IMR-90 (cell line): Measurements from ENCODE around the gene TBC1D22A. TPM values are rescaled to one million over a fixed set of nuclear protein-coding genes. Genes with fewer than 3 reads are reported as not detected.

Experiments
- ATAC-seq: fragments of 200-7000 bp; cut with Tn5 transposase; 2 replicates; pipeline ENCODE4 v1.9.1; 2020; ENCODE audit warnings: low read depth, mild to moderate bottlenecking, moderate library complexity
- BruUV-seq: library from RNA; stranded (reverse); fragments of 400-500 nt; replicated peaks from 2 replicates; lab custom pipeline; 2021; lab: Mats Ljungman, UMichigan
- CTCF ChIA-PET: fragments of 300-600 bp; formaldehyde crosslinking; extraction: SDS; loops from one replicate; lab custom pipeline; 2021; ENCODE audit warnings: antibody characterized with exemption; lab: Yijun Ruan, JAX
- POLR2A ChIA-PET: fragments of 300-600 bp; sonication (Branson Sonifier 250); formaldehyde crosslinking; loops from one replicate; lab custom pipeline; 2022; ENCODE audit warnings: antibody characterized with exemption; ENCODE audit not compliant: unreplicated experiment; lab: Charles Lee
- DNase-seq: peaks from one replicate; pipeline ENCODE4 v3.0.0; 2013
- H2AFZ ChIP-seq: replicated peaks from 2 replicates; pipeline ENCODE3; 2013; ENCODE audit warnings: low read length, mild to moderate bottlenecking; ENCODE audit not compliant: poor library complexity
- H2AK5ac ChIP-seq: 2 replicates; pipeline ENCODE4 v1.6.1; 2013; ENCODE audit warnings: low read depth, low read length, inconsistent platforms
- H2AK9ac ChIP-seq: replicated peaks from 2 replicates; pipeline ENCODE3; 2013; ENCODE audit warnings: mild to moderate bottlenecking, low read depth, low read length, moderate library complexity; ENCODE audit not compliant: poor library complexity
- H2BK120ac ChIP-seq: 2 replicates; pipeline ENCODE4 v1.6.1; 2013; ENCODE audit warnings: low read depth, low read length, inconsistent platforms
- H2BK15ac ChIP-seq: 3 replicates; pipeline ENCODE4 v1.6.1; 2013; ENCODE audit warnings: low read depth, low read length, inconsistent platforms
- H2BK20ac ChIP-seq: 2 replicates; pipeline ENCODE4 v1.6.1; 2013; ENCODE audit warnings: low read depth, mild to moderate bottlenecking, inconsistent platforms, low read length, moderate library complexity
- H2BK5ac ChIP-seq: 2 replicates; pipeline ENCODE4 v1.6.1; 2013; ENCODE audit warnings: mild to moderate bottlenecking, low read depth, low read length, inconsistent platforms; ENCODE audit not compliant: poor library complexity, severe bottlenecking
- H3K14ac ChIP-seq: replicated peaks from 2 replicates; pipeline ENCODE4 v1.6.1; 2013; ENCODE audit warnings: low read depth, low read length, inconsistent platforms
- H3K18ac ChIP-seq: 2 replicates; pipeline ENCODE4 v1.6.1; 2013; ENCODE audit warnings: low read depth, low read length, control low read depth
- H3K23ac ChIP-seq: 2 replicates; pipeline ENCODE4 v1.6.1; 2013; ENCODE audit warnings: low read depth, low read length, inconsistent platforms
- H3K27ac ChIP-seq: 2 replicates; pipeline ENCODE4 v1.5.1; 2013; ENCODE audit warnings: mild to moderate bottlenecking, control low read depth, low read length; ENCODE audit not compliant: insufficient read depth
- H3K27me3 ChIP-seq: 2 replicates; pipeline ENCODE4 v1.6.1; 2013; ENCODE audit warnings: low read length; ENCODE audit not compliant: control insufficient read depth, insufficient read depth
- H3K36me3 ChIP-seq: 2 replicates; pipeline ENCODE4 v1.6.1; 2013; ENCODE audit warnings: low read length, mixed read lengths; ENCODE audit not compliant: control insufficient read depth, insufficient read depth
- H3K4ac ChIP-seq: 2 replicates; pipeline ENCODE4 v1.6.1; 2013; ENCODE audit warnings: low read depth, low read length, inconsistent platforms
- H3K4me1 ChIP-seq: 2 replicates; pipeline ENCODE4 v1.6.1; 2013; ENCODE audit warnings: low read length, mixed read lengths; ENCODE audit not compliant: control insufficient read depth, insufficient read depth
- H3K4me2 ChIP-seq: 2 replicates; pipeline ENCODE4 v1.6.1; 2013; ENCODE audit warnings: low read depth, mild to moderate bottlenecking, control low read depth, low read length, moderate library complexity
- H3K4me3 ChIP-seq: 2 replicates; pipeline ENCODE4 v1.5.1; 2013; ENCODE audit warnings: low read depth, mild to moderate bottlenecking, control low read depth, low read length, moderate library complexity; ENCODE audit not compliant: insufficient read depth
- H3K56ac ChIP-seq: 2 replicates; pipeline ENCODE4 v1.6.1; 2013; ENCODE audit warnings: low read length, inconsistent platforms; ENCODE audit not compliant: insufficient read depth; ENCODE audit errors: extremely low read depth
- H3K79me1 ChIP-seq, 2 experiments: 2 replicates each; pipeline ENCODE4 v1.6.1; 2013; ENCODE audit warnings: low read length in 2 of 2, inconsistent platforms in 1 of 2, low read depth in 1 of 2
- H3K9ac ChIP-seq: 2 replicates; pipeline ENCODE4 v1.6.1; 2013; ENCODE audit warnings: low read depth, low read length, control low read depth
- H3K9me1 ChIP-seq: 2 replicates; pipeline ENCODE4 v1.6.1; 2013; ENCODE audit warnings: low read length, inconsistent platforms; ENCODE audit not compliant: insufficient read depth
- H3K9me3 ChIP-seq: 2 replicates; pipeline ENCODE4 v1.6.1; 2013; ENCODE audit warnings: low read length; ENCODE audit not compliant: control insufficient read depth, insufficient read depth
- H4K20me1 ChIP-seq: 2 replicates; pipeline ENCODE4 v1.6.1; 2013; ENCODE audit warnings: low read length, inconsistent platforms; ENCODE audit not compliant: insufficient read depth
- H4K5ac ChIP-seq: 2 replicates; pipeline ENCODE4 v1.6.1; 2013; ENCODE audit warnings: mild to moderate bottlenecking, low read depth, low read length, control low read depth
- H4K8ac ChIP-seq, 2 experiments: 2 replicates each; pipeline ENCODE4 v1.6.1; 2013; ENCODE audit warnings: low read depth in 2 of 2, low read length in 2 of 2, control low read depth in 1 of 2, inconsistent platforms in 1 of 2
- H4K91ac ChIP-seq: 2 replicates; pipeline ENCODE4 v1.6.1; 2013; ENCODE audit warnings: low read depth, low read length, inconsistent platforms; ENCODE audit not compliant: insufficient read depth
- BHLHE40 ChIP-seq: fragments of 150-350 bp; IDR thresholded peaks from 2 replicates; pipeline ENCODE4 v1.6.1; 2016; ENCODE audit warnings: mild to moderate bottlenecking, low read depth, low read length
- FOS ChIP-seq: fragments of 150-350 bp; IDR thresholded peaks from 2 replicates; pipeline ENCODE4 v1.6.1; 2016; ENCODE audit warnings: low read depth, low read length
- MAZ ChIP-seq: IDR thresholded peaks from 2 replicates; pipeline ENCODE4 v1.6.1; 2012; ENCODE audit warnings: low read depth, mild to moderate bottlenecking, low read length, improper control_type of control experiment, moderate library complexity, borderline replicate concordance
- MXI1 ChIP-seq: IDR thresholded peaks from 2 replicates; pipeline ENCODE4 v1.6.1; 2012; ENCODE audit warnings: low read depth, mild to moderate bottlenecking, low read length, moderate library complexity, borderline replicate concordance
- NFE2L2 ChIP-seq: fragments of 150-350 bp; IDR thresholded peaks from 2 replicates; pipeline ENCODE4 v1.6.1; 2016; ENCODE audit warnings: low read depth, mild to moderate bottlenecking, low read length
- POLR2A ChIP-seq: IDR thresholded peaks from 2 replicates; pipeline ENCODE4 v1.6.1; 2012; ENCODE audit warnings: mild to moderate bottlenecking, low read depth, low read length
- RAD21 ChIP-seq: IDR thresholded peaks from 2 replicates; pipeline ENCODE4 v1.6.1; 2012; ENCODE audit warnings: low read length, improper control_type of control experiment
- RCOR1 ChIP-seq: IDR thresholded peaks from 2 replicates; pipeline ENCODE4 v1.6.1; 2012; ENCODE audit warnings: mild to moderate bottlenecking, low read length, improper control_type of control experiment; ENCODE audit not compliant: insufficient replicate concordance
- RFX5 ChIP-seq: IDR thresholded peaks from 2 replicates; pipeline ENCODE4 v1.8.0; 2012; ENCODE audit warnings: low read depth, mild to moderate bottlenecking, low read length, moderate library complexity
- SMC3 ChIP-seq: fragments of 150-350 bp; IDR thresholded peaks from 2 replicates; pipeline ENCODE4 v1.6.1; 2016; ENCODE audit warnings: low read depth, mild to moderate bottlenecking, antibody characterized with exemption, low read length, moderate library complexity
- WGBS, 2 experiments: methylation state at CpG; one replicate each; pipeline versions ENCODE4 v1.1.5 to v1.1.7; 2013; ENCODE audit warnings: missing lambda C conversion rate in 2 of 2; ENCODE audit not compliant: insufficient read length in 1 of 2; ENCODE audit errors: extremely low coverage in 2 of 2; 5-methylcytosine and 5-hydroxymethylcytosine counted together
- dilution Hi-C: fragments of 300-500 bp; cut with HindIII; formaldehyde crosslinking; loops from one replicate; pipeline ENCODE4 v1.14.3; 2018; ENCODE audit warnings: low sequenced_read_pairs; ENCODE audit not compliant: unreplicated experiment
- in situ Hi-C: fragments of 300-500 bp; cut with MboI; formaldehyde crosslinking; loops from 3 replicates; pipeline ENCODE4 v1.14.3; 2019; ENCODE audit warnings: low sequenced_read_pairs, inconsistent platforms, mixed read lengths
- intact Hi-C: fragments of 100-400 bp; cut with micrococcal nuclease; formaldehyde crosslinking; loops from 2 replicates; pipeline ENCODE4 v1.10.0; 2022
- polyA plus RNA-seq, 3 experiments: library from polyadenylated mRNA; depleted of rRNA; stranded (reverse); fragments of >200 nt; gene quantifications; 2 replicates each; pipeline ENCODE4 v1.2.3, GENCODE V29; 2012; ENCODE audit warnings: low replicate concordance in 1 of 3
- total RNA-seq: library from RNA; depleted of rRNA; stranded (reverse); fragments of >200 nt; gene quantifications from 2 replicates; pipeline ENCODE4 v1.2.3, GENCODE V29; 2012
- TF ChIP-seq, protein P1 (sequence below): conservative IDR thresholded peaks from 2 replicates; pipeline ENCODE4 v1.5.1; 2012; ENCODE audit warnings: mild to moderate bottlenecking, low read depth, low read length, improper control_type of control experiment
- TF ChIP-seq, protein P2 (sequence below): fragments of 150-350 bp; IDR thresholded peaks from 2 replicates; pipeline ENCODE4 v1.6.1; 2016; ENCODE audit warnings: low read depth, mild to moderate bottlenecking, low read length, moderate library complexity, borderline replicate concordance
- TF ChIP-seq, protein P3 (sequence below): fragments of 150-350 bp; IDR thresholded peaks from 2 replicates; pipeline ENCODE4 v1.6.1; 2017; ENCODE audit warnings: mild to moderate bottlenecking, antibody characterized with exemption, low read length, low read depth

TBC1D22A gene
- total and polyA plus RNA-seq, 2 of the 4 experiments (the other 2 are of a cell fraction) = 9.0 to 16.7 TPM

DNA sequence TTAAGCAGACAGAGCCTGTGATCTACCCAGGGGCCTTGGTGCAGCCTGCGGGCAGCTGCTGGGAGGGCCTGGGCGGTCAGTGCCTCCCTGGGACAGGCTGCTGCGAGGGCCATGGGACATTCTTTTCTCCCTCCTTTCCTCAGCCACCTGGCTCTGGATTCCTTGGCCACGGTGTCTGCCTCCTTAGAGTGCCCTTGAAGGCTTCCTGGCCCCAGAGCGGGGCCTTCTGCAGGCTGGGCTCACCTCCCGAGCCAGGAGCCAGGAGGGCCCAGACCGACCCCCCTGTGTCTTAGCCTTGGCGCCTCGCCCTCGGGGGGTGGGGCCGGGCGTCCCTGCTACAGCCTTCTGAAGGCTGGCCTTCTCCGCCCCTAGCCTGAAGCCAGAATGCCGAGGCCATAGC is 231.2 kb downstream of the TBC1D22A start:
- dilution Hi-C loops (no loop called here), in situ Hi-C loops (no loop called here)
- ATAC-seq = no peak

More for the DNA sequence above, 231.2 kb downstream of the TBC1D22A start:
- WGBS, 2 experiments = no CpG with 5 or more reads among the region's 14 CpGs
- no peak overlapping the region for H2AFZ ChIP-seq
- intact Hi-C loops = no loop called here
- H3K36me3 ChIP-seq = peaks cover 11% of the 10 kb centered on the region
- no peak overlapping the region for H2BK15ac ChIP-seq
- no peak overlapping the region for H3K23ac ChIP-seq
- no peak overlapping the region for H4K8ac ChIP-seq
- H2AK5ac ChIP-seq = no peak overlapping the region
- no peak for DNase-seq
- H2BK5ac ChIP-seq = no peak overlapping the region
- H3K14ac ChIP-seq = no peak overlapping the region
- H3K9ac ChIP-seq = no peak overlapping the region
- no peak overlapping the region for H4K5ac ChIP-seq
- H2BK120ac ChIP-seq = no peak overlapping the region
- no peak overlapping the region for H3K4me3 ChIP-seq
- H3K56ac ChIP-seq = no peak overlapping the region
- no TSS peak for BruUV-seq
- H4K91ac ChIP-seq = no peak overlapping the region
- ChIA-PET CTCF (no interaction called here), POLR2A (no interaction called here)
- no peaks in the 10 kb centered on the region for H3K27me3 ChIP-seq
- no peak overlapping the region for H3K27ac ChIP-seq
- H3K18ac ChIP-seq = no peak overlapping the region
- 0 out of 4 replicates have a peak, but pooled peaks cover 0 to 4% of the 10 kb centered on the region in 2 experiments for H3K79me1 ChIP-seq
- no peaks in the 10 kb centered on the region for H3K9me3 ChIP-seq
- H3K4me1 ChIP-seq = no peaks in the 10 kb centered on the region
- no peak overlapping the region for H2BK20ac ChIP-seq
- TF ChIP-seq POLR2A = no peak
- no peak for TF ChIP-seq BHLHE40
- TF ChIP-seq MAZ = no peak
- TF ChIP-seq, protein P1, sequence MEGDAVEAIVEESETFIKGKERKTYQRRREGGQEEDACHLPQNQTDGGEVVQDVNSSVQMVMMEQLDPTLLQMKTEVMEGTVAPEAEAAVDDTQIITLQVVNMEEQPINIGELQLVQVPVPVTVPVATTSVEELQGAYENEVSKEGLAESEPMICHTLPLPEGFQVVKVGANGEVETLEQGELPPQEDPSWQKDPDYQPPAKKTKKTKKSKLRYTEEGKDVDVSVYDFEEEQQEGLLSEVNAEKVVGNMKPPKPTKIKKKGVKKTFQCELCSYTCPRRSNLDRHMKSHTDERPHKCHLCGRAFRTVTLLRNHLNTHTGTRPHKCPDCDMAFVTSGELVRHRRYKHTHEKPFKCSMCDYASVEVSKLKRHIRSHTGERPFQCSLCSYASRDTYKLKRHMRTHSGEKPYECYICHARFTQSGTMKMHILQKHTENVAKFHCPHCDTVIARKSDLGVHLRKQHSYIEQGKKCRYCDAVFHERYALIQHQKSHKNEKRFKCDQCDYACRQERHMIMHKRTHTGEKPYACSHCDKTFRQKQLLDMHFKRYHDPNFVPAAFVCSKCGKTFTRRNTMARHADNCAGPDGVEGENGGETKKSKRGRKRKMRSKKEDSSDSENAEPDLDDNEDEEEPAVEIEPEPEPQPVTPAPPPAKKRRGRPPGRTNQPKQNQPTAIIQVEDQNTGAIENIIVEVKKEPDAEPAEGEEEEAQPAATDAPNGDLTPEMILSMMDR = no peak
- TF ChIP-seq MXI1 = no peak
- TF ChIP-seq, protein P2, sequence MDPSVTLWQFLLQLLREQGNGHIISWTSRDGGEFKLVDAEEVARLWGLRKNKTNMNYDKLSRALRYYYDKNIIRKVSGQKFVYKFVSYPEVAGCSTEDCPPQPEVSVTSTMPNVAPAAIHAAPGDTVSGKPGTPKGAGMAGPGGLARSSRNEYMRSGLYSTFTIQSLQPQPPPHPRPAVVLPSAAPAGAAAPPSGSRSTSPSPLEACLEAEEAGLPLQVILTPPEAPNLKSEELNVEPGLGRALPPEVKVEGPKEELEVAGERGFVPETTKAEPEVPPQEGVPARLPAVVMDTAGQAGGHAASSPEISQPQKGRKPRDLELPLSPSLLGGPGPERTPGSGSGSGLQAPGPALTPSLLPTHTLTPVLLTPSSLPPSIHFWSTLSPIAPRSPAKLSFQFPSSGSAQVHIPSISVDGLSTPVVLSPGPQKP = no peak
- TF ChIP-seq NFE2L2 = no peak
- TF ChIP-seq, protein P3, sequence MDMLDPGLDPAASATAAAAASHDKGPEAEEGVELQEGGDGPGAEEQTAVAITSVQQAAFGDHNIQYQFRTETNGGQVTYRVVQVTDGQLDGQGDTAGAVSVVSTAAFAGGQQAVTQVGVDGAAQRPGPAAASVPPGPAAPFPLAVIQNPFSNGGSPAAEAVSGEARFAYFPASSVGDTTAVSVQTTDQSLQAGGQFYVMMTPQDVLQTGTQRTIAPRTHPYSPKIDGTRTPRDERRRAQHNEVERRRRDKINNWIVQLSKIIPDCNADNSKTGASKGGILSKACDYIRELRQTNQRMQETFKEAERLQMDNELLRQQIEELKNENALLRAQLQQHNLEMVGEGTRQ = no peak
- no peak for TF ChIP-seq RFX5
- no peak for TF ChIP-seq FOS
- TF ChIP-seq SMC3 = no peak
- TF ChIP-seq RAD21 = no peak
- no peak for TF ChIP-seq RCOR1
- no peaks in the 10 kb centered on the region for H4K20me1 ChIP-seq
- no peak overlapping the region for H3K4ac ChIP-seq
- H2AK9ac ChIP-seq = no peak overlapping the region
- H3K4me2 ChIP-seq = no peak overlapping the region
- H3K9me1 ChIP-seq = no peaks in the 10 kb centered on the region; the same call in 1 of the 2 replicates
